ENCODE data around the gene ZNF91.

Gene ZNF91

DNA sequence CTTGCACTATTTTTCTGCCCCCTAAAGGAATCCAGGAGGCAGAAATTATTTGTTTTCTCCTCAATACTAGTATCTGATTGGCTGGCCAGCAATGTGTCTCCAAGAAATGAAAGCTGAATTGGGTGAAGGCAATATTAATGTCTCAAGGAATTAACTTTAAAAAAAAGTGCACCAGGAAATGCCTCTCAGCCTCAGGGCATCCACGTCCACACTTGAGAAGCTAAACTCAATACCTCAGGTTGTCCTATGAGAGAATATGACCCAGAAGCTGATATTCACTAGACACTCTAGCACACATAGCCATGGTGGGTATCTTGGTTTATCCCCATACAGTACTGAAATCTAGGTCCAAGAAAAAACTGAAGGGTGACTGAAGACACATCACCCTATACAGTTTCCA, 2.1 kb downstream of the ZNF91 start:
- ATAC-seq (ENCODE audit: insufficient read depth, low read depth) = no peak
- Histone ChIP-seq H2AFZ (ENCODE audit: low read depth, low read length) (no peak overlapping the region), H3K4me2 (ENCODE audit: insufficient read depth, low read length) (peak overlapping the region; percentile 76; the same call in 1 of the 2 replicates), H3K27me3 (ENCODE audit: insufficient read depth, low read length, poor library complexity) (no peaks in the 10 kb centered on the region), H3K4me1 (ENCODE audit: insufficient read depth, low read length) (peaks cover 28% of the 10 kb centered on the region), H3K79me2 (ENCODE audit: insufficient read depth, low read length) (peaks cover 77% of the 10 kb centered on the region), H4K20me1 (ENCODE audit: insufficient read depth, low read length) (no peaks in the 10 kb centered on the region), H3K9ac (ENCODE audit: low read depth, low read length) (no peak overlapping the region), H3K4me3 (ENCODE audit: low read depth in 1 of 2, low read length in 2 of 2) (peak overlapping the region in 1 of 2 experiments; percentile 79; a peak in 2 of 4 replicates), H3K9me3 (ENCODE audit: insufficient read depth, low read length, severe bottlenecking) (peaks cover 46% of the 10 kb centered on the region), H3K36me3 (ENCODE audit: insufficient read depth, low read length) (peaks cover 66% of the 10 kb centered on the region), H3K27ac (ENCODE audit: low read length) (no peak overlapping the region)
- no peak for TF ChIP-seq EZH2 (IDR thresholded peaks at IDR 0.05; ENCODE audit: borderline replicate concordance, low read depth, low read length, severe bottlenecking)
- TF ChIP-seq, protein P1, sequence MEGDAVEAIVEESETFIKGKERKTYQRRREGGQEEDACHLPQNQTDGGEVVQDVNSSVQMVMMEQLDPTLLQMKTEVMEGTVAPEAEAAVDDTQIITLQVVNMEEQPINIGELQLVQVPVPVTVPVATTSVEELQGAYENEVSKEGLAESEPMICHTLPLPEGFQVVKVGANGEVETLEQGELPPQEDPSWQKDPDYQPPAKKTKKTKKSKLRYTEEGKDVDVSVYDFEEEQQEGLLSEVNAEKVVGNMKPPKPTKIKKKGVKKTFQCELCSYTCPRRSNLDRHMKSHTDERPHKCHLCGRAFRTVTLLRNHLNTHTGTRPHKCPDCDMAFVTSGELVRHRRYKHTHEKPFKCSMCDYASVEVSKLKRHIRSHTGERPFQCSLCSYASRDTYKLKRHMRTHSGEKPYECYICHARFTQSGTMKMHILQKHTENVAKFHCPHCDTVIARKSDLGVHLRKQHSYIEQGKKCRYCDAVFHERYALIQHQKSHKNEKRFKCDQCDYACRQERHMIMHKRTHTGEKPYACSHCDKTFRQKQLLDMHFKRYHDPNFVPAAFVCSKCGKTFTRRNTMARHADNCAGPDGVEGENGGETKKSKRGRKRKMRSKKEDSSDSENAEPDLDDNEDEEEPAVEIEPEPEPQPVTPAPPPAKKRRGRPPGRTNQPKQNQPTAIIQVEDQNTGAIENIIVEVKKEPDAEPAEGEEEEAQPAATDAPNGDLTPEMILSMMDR (IDR thresholded peaks at IDR 0.05; ENCODE audit: borderline replicate concordance, extremely low read depth, low read length, poor library complexity, severe bottlenecking) = no peak
- no peak for DNase-seq

DNA sequence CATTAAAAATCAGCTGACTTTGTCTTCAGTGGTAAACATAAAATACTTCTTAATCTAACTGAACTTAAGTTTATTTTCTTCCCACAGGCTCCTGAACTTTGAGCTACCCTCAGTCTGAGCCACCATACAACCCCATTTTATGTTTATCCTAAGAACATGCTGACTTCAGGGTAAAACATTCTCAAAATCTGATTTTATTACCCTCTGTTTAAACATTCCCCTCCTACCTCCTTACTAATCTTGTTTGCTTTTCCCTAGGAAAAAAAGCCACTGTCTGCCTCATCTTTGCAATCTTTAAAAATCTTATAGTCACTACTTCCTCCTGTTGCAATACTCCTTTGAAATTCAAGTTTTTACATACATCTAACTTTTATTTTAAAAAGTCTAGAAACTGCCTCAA, 4.0 kb downstream of the ZNF91 start:
- Histone ChIP-seq H3K4me2 (ENCODE audit: insufficient read depth, low read length) (no peak overlapping the region), H3K4me3 (ENCODE audit: low read depth in 1 of 2, low read length in 2 of 2) (no peak overlapping the region), H4K20me1 (ENCODE audit: insufficient read depth, low read length) (no peaks in the 10 kb centered on the region), H3K9ac (ENCODE audit: low read depth, low read length) (no peak overlapping the region), H3K36me3 (ENCODE audit: insufficient read depth, low read length) (peaks cover 83% of the 10 kb centered on the region), H3K9me3 (ENCODE audit: insufficient read depth, low read length, severe bottlenecking) (peaks cover 54% of the 10 kb centered on the region), H3K27me3 (ENCODE audit: insufficient read depth, low read length, poor library complexity) (no peaks in the 10 kb centered on the region), H3K27ac (ENCODE audit: low read length) (no peak overlapping the region), H3K4me1 (ENCODE audit: insufficient read depth, low read length) (peaks cover 28% of the 10 kb centered on the region), H2AFZ (ENCODE audit: low read depth, low read length) (no peak overlapping the region), H3K79me2 (ENCODE audit: insufficient read depth, low read length) (peaks cover 96% of the 10 kb centered on the region)
- DNase-seq (no peak), ATAC-seq (ENCODE audit: insufficient read depth, low read depth) (no peak)
- TF ChIP-seq, protein P1 (IDR thresholded peaks at IDR 0.05; ENCODE audit: borderline replicate concordance, extremely low read depth, low read length, poor library complexity, severe bottlenecking) = no peak
- no peak for TF ChIP-seq EZH2 (IDR thresholded peaks at IDR 0.05; ENCODE audit: borderline replicate concordance, low read depth, low read length, severe bottlenecking)

DNA sequence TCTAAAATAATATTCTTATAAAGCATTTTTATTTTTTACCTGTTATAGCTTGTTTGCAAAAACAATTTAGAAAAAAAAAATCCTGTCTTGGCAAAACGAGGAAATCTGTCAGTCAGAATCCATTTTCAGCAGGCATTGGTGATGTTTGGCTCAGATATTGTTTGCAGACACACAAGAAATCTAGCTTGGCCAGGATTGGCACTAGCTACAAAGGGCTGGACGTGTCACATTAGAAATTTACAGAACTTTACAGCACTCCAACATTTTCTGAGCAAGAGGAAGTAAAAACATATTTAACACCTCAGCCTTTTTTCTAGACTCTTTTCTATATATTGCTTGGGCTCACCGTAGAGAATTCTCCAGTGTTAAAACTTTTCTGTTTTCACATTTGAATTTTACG, 9.9 kb downstream of the ZNF91 start:
- peaks cover 100% of the 10 kb centered on the region for H3K79me2 ChIP-seq (ENCODE audit: insufficient read depth, low read length)

More for the DNA sequence above, 9.9 kb downstream of the ZNF91 start:
- no peak overlapping the region for H3K27ac ChIP-seq (ENCODE audit: low read length)
- H3K36me3 ChIP-seq (ENCODE audit: insufficient read depth, low read length) = peaks cover 95% of the 10 kb centered on the region
- ATAC-seq (ENCODE audit: insufficient read depth, low read depth) (no peak), DNase-seq (no peak)
- TF ChIP-seq, protein P1 (IDR thresholded peaks at IDR 0.05; ENCODE audit: borderline replicate concordance, extremely low read depth, low read length, poor library complexity, severe bottlenecking) = no peak
- no peak for TF ChIP-seq EZH2 (IDR thresholded peaks at IDR 0.05; ENCODE audit: borderline replicate concordance, low read depth, low read length, severe bottlenecking)
- H3K9me3 ChIP-seq (ENCODE audit: insufficient read depth, low read length, severe bottlenecking) = peaks cover 82% of the 10 kb centered on the region
- no peaks in the 10 kb centered on the region for H3K27me3 ChIP-seq (ENCODE audit: insufficient read depth, low read length, poor library complexity)
- H3K4me3 ChIP-seq (ENCODE audit: low read depth in 1 of 2, low read length in 2 of 2) = no peak overlapping the region
- H4K20me1 ChIP-seq (ENCODE audit: insufficient read depth, low read length) = no peaks in the 10 kb centered on the region
- H2AFZ ChIP-seq (ENCODE audit: low read depth, low read length) = no peak overlapping the region
- H3K9ac ChIP-seq (ENCODE audit: low read depth, low read length) = no peak overlapping the region
- H3K4me1 ChIP-seq (ENCODE audit: insufficient read depth, low read length) = no peaks in the 10 kb centered on the region
- no peak overlapping the region for H3K4me2 ChIP-seq (ENCODE audit: insufficient read depth, low read length)

Data from DND-41 (cell line).